OCI-LY3 (cell line): ENCODE data around the gene CLEC16A.

ENCODE experiments used
- H2AFZ ChIP-seq: fragments of 200-600, 300-600 bp; shearing (Covaris generic); 2 replicates; pipeline ENCODE4 v1.6.0; 2014; ENCODE audit warnings: antibody characterized with exemption, low read depth, low read length
- H3K27ac ChIP-seq: fragments of 200-600, 300-600 bp; sonication (generic); 2 replicates; pipeline ENCODE4 v1.5.1; 2014; ENCODE audit warnings: mild to moderate bottlenecking, low read length, moderate library complexity, mixed read lengths
- H3K27me3 ChIP-seq: fragments of 200-600, 300-600 bp; sonication (generic); 2 replicates; pipeline ENCODE4 v1.6.1; 2014; ENCODE audit warnings: low read depth, low read length, mixed read lengths
- H3K36me3 ChIP-seq: fragments of 200-600, 300-600 bp; sonication (generic); replicated peaks from 2 replicates; pipeline ENCODE3; 2014; ENCODE audit warnings: low read depth, low read length, mixed read lengths
- H3K4me1 ChIP-seq: fragments of 300-600, 200-600 bp; sonication (generic); 2 replicates; pipeline ENCODE4 v1.6.1; 2014; ENCODE audit warnings: low read length, mixed read lengths
- H3K4me2 ChIP-seq: fragments of 200-600, 300-600 bp; sonication (generic); 2 replicates; pipeline ENCODE4 v1.6.1; 2014; ENCODE audit warnings: low read length, mixed read lengths
- H3K4me3 ChIP-seq: fragments of 300-600, 200-600 bp; sonication (generic); 2 replicates; pipeline ENCODE4 v1.5.1; 2014; ENCODE audit warnings: antibody characterized with exemption, mild to moderate bottlenecking, low read length, moderate library complexity
- H3K79me2 ChIP-seq: fragments of 300-600, 200-600 bp; shearing (Covaris generic); 2 replicates; pipeline ENCODE4 v1.6.1; 2014; ENCODE audit warnings: mild to moderate bottlenecking, low read length, mixed read lengths
- H3K9ac ChIP-seq: fragments of 300-600, 200-600 bp; shearing (Covaris generic); 2 replicates; pipeline ENCODE4 v1.6.0; 2014; ENCODE audit warnings: mild to moderate bottlenecking, low read length, moderate library complexity
- H3K9me3 ChIP-seq: fragments of 200-600, 300-600 bp; shearing (Covaris generic); 2 replicates; pipeline ENCODE4 v1.6.1; 2014; ENCODE audit warnings: low read length, mixed read lengths; ENCODE audit not compliant: insufficient read depth
- H4K20me1 ChIP-seq: fragments of 200-600, 300-600 bp; sonication (generic); 2 replicates; pipeline ENCODE4 v1.6.1; 2016; ENCODE audit warnings: low read length, mixed read lengths; ENCODE audit not compliant: insufficient read depth
- CTCF ChIP-seq: fragments of 200-600, 300-600 bp; sonication (generic); IDR thresholded peaks from 2 replicates; pipeline ENCODE4 v1.5.1; 2014; ENCODE audit warnings: antibody characterized with exemption, low read length, low read depth
- EZH2phosphoT487 ChIP-seq: fragments of 200-600 bp; shearing (Covaris generic); IDR thresholded peaks from 2 replicates; pipeline ENCODE4 v1.6.1; 2018; ENCODE audit warnings: antibody characterized with exemption, mixed run types, low read depth

The CLEC16A gene

GRCh38 chr16:10929853-10930754 lies 14.3 kb upstream of the CLEC16A start:
- Histone ChIP-seq H3K4me1 (0 out of 2 replicates have a peak, but pooled peaks cover 3% of the 10 kb centered on the region), H3K4me3 (no peak overlapping the region), H3K9ac (no peak overlapping the region), H4K20me1 (peaks cover 38% of the 10 kb centered on the region), H2AFZ (no peak overlapping the region), H3K36me3 (peaks cover 21% of the 10 kb centered on the region), H3K79me2 (0 out of 2 replicates have a peak, but pooled peaks cover 4% of the 10 kb centered on the region), H3K4me2 (no peak overlapping the region), H3K27me3 (no peaks in the 10 kb centered on the region), H3K27ac (peak overlapping the region; percentile 4; the same call in 1 of the 2 replicates), H3K9me3 (no peaks in the 10 kb centered on the region)
- no peak for TF ChIP-seq EZH2phosphoT487
- TF ChIP-seq CTCF: no peak

- no peak for TF ChIP-seq EZH2phosphoT487
- peak; percentile 39 for TF ChIP-seq CTCF
- 0 out of 2 replicates have a peak, but pooled peaks cover 3% of the 10 kb centered on the region for H3K4me1 ChIP-seq
These were observed 13.6 kb upstream of the CLEC16A start for GRCh38 chr16:10930755-10931093.

GRCh38 chr16:10931134-10931533 lies 13.2 kb upstream of the CLEC16A start:
- Histone ChIP-seq H2AFZ (no peak overlapping the region), H4K20me1 (peaks cover 31% of the 10 kb centered on the region), H3K36me3 (peaks cover 18% of the 10 kb centered on the region), H3K4me3 (no peak overlapping the region), H3K27me3 (no peaks in the 10 kb centered on the region), H3K27ac (no peak overlapping the region), H3K79me2 (0 out of 2 replicates have a peak, but pooled peaks cover 4% of the 10 kb centered on the region), H3K4me1 (0 out of 2 replicates have a peak, but pooled peaks cover 3% of the 10 kb centered on the region), H3K9ac (no peak overlapping the region), H3K9me3 (no peaks in the 10 kb centered on the region), H3K4me2 (no peak overlapping the region)
- TF ChIP-seq EZH2phosphoT487: no peak
- no peak for TF ChIP-seq CTCF

More at GRCh38 chr16:10930755-10931093, 13.6 kb upstream of the CLEC16A start:
- H3K4me3 ChIP-seq: no peak overlapping the region
- peaks cover 35% of the 10 kb centered on the region for H4K20me1 ChIP-seq
- H3K4me2 ChIP-seq: no peak overlapping the region
- peaks cover 21% of the 10 kb centered on the region for H3K36me3 ChIP-seq
- H3K27ac ChIP-seq: peak overlapping the region; percentile 4; the same call in 1 of the 2 replicates
- H3K9ac ChIP-seq: no peak overlapping the region
- H2AFZ ChIP-seq: no peak overlapping the region
- H3K27me3 ChIP-seq: no peaks in the 10 kb centered on the region
- H3K79me2 ChIP-seq: 0 out of 2 replicates have a peak, but pooled peaks cover 4% of the 10 kb centered on the region
- no peaks in the 10 kb centered on the region for H3K9me3 ChIP-seq

GRCh38 chr16:10931977-10932632 lies 12.3 kb upstream of the CLEC16A start:
- no peak overlapping the region for H3K4me3 ChIP-seq
- no peak overlapping the region for H3K27ac ChIP-seq
- no peak overlapping the region for H2AFZ ChIP-seq
- no peaks in the 10 kb centered on the region for H3K9me3 ChIP-seq
- H4K20me1 ChIP-seq: peaks cover 29% of the 10 kb centered on the region
- H3K9ac ChIP-seq: no peak overlapping the region
- H3K4me1 ChIP-seq: 0 out of 2 replicates have a peak, but pooled peaks cover 3% of the 10 kb centered on the region
- peaks cover 17% of the 10 kb centered on the region for H3K36me3 ChIP-seq
- TF ChIP-seq EZH2phosphoT487 (no peak), CTCF (no peak)
- 0 out of 2 replicates have a peak, but pooled peaks cover 4% of the 10 kb centered on the region for H3K79me2 ChIP-seq
- no peak overlapping the region for H3K4me2 ChIP-seq
- H3K27me3 ChIP-seq: no peaks in the 10 kb centered on the region
